NCI-H446 (cell line): ENCODE results near the gene OLFML2B.

Experiments used
- DNase-seq, 2 experiments: peaks; one replicate each; lab custom pipeline; 2025; lab: John Stamatoyannopoulos, UW

OLFML2B gene

DNA sequence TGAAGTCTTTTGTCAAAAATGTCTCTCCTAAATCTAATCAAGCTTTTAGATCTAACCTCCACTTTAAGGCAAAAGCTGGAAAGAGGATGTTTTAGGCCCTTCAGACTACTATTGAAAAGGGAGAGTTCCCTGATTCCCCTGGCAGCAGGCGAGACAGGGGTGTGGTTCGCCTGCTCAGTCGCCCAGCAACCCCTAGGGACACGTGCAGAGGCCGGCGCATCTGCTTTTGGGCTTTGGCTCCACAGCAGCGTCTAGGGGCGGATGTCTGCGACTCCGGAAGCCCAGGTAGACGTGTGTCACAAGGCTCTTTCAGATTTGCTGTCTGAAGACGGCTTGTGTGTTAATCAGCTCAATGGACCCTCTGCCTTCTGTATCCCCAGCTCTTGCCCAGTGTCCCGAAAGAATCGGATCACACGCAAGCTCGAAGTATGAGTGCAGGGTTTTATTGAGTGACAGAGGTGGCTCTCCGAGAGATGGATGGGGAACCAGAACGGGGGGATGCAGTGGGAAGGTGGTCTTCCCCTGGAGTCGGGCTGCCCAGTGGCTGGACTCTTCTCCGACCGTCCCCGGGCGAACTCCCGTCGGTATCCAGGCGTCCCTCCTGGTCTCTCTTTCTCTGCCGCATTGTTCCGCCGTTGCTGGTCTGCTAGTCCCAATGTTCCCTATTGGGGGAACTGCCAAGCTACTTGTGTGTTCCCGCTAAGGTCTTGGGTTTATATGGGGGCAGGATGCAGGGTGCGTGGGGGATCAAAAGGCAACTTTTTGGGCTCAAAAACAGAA, 45.5 kb downstream of the OLFML2B start:
- no peak for DNase-seq

DNA sequence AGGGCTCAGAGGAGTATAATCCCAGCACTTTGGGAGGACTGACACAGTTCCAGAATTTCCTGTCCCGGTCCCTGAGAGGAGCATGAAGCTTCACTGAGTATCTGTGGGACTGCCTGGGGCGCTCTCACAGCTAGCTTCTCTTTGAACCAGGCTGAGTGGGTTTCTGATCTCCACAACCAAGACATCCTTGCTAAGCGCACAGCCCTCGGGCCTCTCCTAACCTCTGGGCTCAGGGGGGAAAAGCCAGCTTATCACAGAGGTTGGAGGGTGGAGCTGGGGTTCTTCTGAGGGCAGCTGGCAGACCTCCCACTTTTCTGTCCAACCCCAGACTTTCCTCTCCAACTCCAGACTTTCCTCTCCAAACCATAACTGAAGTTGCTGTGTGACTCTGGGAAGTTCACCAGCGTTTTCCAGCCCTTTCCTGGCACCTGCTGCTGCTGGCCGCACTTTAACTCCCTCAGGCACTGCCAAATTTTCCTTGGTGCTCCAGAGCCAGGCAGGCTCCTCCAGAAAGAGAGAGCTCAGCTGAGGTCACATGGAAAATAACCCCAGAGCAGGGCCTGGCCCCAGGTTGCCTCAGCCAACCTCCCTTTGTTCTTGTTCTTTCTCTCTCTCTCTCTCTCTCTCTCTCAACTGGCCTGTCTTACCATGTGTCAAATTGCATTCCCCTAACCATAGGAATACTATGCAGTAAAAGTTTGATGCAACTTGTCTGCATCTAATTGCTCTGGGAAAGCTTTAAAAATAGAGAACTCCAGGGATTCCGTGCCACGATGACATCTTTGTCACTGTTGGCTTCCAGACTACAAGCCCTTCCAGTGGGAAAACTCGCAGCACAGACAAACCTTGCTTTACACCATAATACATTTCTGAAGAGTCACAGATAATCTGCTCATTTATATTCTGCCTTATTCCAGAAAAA, 49.5 kb downstream of the OLFML2B start:
- DNase-seq = peak in 1 of 2 experiments; percentile 40

DNA sequence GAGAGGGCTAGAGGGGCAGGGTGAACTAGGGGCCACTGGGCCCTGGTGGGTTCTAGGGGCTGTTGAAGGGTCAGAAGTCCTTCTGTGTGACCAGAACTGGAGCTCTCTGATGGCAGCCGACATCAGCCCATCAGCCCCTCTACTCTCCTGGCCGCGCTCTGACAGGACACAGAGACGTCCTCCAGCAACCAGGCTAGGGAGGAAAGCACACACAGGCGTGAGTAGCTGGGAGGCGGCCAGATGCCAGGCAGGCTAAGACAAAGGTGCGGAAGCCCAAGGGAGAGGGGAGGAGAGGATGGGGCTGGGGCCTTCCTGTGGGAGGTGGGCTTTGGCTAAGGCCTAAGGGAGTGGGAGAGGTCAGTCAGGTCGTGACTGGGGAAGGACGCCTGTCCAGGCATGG, 50.8 kb downstream of the OLFML2B start:
- no peak for DNase-seq

DNA sequence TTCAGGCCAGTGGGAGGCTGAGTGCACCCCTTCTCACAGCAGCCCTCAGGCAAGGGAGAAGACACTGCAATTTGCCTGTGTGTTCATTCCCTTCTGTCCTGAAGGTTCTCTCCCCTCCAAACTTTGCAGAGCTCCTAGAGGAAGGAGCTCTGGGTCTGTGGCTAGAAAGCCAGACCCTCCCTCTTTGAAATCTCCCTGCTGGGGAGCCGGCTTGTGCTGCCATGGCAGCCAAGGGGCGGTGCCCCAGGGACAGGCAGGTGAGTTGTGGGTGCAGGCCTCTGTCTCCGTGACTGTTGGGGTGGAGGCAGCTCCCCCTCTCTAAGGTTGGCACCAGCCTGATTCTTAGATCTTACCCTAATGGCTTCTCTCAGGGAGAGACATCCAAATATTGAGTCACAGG, 53.0 kb downstream of the OLFML2B start:
- no peak for DNase-seq

DNA sequence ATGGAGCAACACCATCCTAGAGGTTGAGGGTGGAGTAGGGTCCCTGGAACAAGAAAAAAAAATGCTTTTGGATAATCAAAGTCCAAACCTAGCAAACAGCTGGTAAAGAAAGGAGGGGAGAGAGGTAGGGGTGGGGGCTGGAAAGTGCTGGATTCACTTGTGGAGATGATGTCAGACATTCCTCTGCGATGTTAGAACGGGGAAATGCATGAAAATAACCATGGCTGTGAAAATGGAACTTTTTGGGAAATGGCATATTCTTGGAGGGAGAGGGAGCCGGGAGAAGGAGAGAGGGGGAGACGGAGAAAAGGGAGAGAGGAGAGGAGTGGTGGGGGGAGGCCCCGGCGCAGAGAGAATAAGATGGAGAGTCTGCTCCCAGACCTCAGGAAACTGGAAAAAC, 53.6 kb downstream of the OLFML2B start:
- no peak for DNase-seq

DNA sequence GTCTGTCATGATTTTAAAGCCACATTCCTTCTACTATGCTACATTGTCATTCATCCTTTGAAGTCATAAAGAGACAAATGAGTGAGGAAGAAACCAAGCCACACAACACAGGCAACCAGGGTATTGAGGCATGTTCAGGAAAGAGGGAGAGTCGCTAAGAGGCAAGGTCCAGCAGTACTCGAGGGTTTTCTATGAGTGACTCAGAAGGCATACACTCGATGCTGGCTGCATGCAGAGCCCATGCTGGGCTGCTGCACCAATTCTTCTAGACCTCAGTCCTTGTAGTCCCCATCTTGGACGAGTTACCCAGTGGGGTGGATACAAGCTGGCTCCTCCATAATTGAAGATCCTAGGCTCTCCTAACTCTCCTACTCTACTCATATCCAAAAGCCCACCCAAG, 57.6 kb downstream of the OLFML2B start:
- DNase-seq = no peak

DNA sequence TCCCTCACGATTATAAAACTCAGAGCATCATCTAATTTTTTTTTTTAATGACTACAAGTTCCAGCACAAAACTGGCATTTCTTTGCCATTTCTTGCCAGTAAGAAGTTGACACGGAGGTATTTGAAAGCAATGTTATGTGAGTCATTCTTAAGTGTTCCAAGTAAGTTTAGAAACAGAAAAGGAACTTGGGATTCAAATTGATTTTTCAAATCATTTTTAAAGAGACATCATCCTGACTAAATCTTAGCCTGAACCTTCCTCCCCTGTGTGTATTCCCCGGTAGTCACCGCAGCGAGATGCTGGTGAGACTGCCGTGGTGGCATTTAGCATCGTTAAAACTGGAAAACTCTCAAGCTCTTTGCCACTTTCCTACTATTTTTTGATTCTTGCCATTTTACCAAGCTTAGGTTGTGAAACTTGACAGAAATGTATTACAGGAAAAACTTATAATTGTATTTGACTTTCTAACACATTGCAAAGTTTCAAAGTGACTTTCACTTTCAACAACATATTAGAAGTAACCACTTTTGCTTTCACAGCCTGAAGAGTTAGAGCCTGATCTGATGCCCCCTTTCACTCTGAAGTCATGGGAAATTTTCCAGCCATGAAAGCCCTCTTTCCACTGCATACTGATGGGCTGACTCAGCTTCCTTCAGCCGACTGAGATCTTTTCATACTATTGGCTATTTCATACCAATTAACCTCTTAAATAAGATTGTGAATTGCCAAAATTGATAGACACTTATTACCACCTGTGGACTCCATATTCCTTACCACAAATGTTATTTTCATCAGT, 61.4 kb downstream of the OLFML2B start:
- no peak for DNase-seq

DNA sequence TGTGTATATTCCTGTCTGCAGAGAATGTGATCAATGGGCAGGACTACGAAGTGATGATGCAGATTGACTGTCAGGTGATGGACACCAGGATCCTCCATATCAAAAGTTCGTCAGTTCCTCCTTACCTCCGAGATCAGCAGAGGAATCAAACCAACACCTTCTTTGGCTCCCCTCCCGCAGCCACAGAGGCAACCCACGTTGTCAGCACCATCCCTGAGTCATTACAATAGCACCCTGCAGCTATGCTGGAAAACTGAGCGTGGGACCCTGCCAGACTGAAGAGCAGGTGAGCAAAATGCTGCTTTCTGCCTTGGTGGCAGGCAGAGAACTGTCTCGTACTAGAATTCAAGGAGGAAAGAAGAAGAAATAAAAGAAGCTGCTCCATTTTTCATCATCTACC, 65.2 kb downstream of the OLFML2B start:
- DNase-seq = no peak

DNA sequence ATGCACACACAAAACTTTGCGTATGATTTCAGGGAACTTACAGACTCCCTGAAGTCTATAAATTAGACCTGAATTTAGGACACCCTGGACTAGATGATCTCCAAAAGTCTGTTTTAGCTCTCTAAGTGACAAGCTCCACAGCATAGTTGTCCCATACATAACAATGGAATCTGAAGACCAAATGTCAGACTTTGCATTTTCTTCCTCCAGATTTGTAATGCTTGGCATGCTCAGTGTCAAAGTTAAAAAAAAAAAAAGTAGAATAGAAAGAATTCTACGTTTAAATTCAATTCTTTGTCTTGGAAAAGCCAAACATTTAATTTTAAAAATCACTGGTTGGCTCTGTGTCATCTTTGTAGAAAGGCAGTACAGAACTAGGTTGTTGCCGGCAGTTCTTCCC, 66.7 kb downstream of the OLFML2B start:
- DNase-seq = no peak

DNA sequence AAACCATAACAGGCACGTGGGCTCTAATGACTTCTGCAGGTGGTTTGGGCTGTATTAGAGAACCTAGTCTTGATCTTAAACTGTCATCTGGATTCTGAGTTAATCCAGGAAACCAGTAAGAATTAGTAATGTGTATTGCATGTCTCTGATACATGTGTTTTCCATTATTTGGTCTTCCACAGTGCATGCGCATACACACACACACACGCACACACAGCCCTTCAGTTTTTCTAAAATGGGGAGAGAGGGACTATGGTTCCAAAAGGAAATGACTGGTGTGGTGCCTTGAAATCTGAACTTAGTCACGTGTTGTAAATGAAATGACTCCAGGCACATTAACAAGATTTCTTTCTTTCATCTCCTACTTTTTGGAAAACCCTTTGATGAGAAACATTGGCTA, 67.6 kb downstream of the OLFML2B start:
- no peak for DNase-seq

DNA sequence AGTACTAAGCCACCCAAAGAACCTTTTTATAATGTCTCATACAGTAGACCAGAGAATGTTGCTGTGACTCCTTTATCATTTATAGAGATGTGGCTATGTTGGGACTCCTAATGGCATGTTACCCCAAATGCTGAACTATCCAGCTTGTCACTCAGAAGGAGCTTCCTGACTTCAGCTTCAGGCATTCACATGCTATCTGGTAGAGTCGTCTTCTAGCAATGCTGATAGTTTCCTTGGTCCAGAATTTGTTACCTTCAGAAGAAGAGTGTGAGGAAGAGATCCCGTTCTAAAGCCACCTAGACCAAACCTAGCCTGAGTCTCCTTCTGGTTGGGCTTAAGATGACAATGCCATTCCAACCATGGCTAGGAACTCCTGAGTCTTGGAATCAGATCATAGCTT, 68.1 kb downstream of the OLFML2B start:
- no peak for DNase-seq

DNA sequence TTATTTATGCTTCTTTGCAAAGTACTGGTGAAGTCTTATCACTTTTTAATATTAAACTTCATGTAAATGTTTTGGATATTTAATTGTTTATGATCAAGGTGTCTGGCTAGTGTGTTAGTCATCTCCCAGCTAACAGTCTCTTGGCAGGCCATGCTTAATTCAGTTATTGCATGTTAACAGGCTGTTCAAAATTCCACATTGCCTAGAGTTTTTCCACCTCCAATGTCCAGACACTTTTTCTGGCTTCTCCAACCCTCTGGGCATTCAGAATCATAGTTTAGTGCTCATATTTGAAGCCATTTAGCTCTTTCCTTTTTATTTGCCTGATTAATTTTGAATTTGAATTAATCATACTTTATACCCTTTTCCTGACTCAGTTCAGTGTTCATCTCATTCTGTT, 69.2 kb downstream of the OLFML2B start:
- DNase-seq = no peak

DNA sequence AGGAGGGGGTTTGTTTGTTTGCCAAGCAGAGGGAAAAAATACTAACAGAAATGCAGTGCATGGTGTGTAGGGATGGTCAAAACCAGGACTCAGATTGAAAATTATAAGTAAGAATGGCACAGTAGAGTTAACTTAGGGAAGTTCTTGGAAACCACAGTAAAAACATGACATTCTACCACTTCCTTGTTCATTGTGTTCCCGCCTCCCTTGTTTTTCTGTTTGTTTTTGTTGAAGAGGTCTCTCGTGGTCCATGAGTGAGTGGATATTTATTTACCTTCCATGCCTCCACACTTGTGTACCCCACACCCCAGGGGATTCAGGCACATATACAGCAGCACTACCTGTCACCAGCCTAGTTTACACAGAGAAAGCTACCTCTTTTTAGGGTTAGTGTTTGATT, 69.6 kb downstream of the OLFML2B start:
- no peak for DNase-seq

DNA sequence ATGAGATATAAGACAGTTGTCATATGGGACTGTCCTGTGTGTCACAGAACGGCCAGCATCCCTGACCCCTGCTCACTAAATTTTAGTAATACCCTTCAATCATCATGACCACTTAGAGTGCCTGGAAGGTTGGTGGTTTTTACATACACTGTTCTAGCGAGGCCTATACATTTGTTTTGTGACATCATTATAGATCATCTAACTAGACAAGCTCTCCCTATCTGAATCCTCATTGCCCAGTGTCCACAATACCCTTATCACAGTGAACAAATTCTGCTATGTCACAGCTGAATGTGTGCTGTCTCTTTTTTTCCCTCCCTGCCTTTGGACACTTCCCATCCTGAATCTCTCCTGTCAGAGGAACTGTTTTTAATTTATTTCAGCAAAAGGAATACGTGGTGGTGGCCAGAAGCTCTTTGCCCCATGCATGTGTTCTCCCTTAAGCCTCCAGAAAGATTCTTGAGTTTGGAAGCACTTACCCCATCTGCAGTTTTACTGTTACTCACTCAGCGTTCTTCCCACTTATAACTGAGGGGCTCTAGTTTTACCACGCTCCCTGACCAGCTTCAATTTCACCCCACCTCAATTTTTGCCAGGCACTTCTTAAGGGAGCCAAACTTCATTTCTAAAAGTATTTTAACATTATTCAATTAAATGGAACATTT, 70.3 kb downstream of the OLFML2B start:
- no peak for DNase-seq

DNA sequence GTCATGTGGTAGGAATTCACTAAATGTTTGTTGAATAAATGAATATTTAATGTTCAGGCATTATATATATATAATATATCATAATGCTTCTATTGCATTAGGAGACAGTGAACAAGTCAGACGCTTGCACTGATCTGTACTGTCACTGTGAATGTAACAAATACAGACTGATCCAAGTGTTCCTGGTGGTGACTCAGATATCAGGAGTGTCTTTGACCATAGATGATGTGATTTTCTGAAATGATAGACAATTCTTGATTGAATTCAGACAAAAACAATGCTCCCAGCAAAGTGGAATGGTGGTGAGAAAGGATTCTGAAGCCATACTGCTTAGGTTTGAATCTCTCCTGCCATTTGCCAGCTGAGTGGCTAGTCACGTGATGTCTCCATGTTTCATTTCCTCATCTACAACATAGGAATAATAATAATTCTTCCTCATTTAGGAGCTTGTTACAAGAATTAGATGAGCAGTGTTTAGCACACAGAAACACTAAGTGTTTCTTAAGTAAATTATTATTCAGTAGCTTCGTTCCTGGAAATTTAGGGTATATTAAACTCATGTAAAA, 71.0 kb downstream of the OLFML2B start:
- DNase-seq = no peak

DNA sequence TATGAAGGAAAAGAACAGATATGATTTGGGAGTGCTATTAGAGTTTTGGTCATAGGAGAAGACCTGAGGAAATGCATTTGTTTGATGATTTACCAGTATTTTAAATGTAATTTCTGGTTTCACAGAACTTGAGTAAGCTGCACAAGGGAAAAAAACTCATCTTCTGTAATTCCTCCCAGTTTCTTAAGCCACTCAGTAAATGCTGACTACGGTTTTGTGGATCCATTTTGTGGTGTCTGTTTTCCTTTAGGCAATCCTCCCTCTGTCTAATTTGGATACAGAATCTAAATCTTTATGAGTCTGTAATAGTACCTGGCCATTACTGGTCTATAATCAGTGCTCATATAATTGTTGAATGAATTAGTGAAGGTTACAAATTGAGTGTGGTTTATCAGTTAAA, 72.0 kb downstream of the OLFML2B start:
- no peak for DNase-seq

DNA sequence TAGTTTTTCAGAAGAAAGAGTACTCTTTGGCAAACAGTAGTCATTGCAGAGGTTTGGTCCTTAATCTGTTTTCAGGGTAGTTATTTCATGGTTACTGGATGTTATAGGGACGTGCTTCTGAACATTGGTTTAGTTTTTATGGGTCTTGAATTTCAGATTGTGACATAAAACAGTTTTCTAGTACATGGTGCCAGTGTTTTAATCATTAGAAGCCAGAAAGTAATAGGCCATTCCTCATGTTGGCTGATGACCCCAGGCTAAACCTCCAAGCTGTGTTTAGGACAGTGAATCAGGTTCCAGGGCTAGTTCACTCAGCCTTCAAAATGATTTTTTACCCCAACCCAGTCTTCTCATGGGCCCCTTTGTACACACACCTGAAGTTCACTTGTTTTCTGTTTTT, 73.3 kb downstream of the OLFML2B start:
- no peak for DNase-seq

DNA sequence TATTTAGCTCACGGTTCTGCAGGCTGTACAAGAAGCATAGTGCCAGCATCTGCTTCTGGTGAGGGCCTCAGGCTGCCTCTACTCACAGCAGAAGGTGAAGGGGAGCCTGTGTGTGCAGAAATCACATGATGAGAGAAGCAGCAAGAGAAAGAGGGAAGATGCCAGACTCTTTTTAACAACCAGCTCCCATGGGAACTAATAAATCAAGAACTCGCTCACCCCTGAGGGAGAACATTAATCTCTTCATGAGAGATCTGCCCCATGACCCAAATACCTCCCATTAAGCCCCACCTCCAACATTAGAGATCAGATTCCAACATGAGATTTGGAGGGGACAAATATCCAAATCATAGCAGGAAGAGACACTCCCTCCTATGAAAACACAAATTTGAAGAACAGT, 74.1 kb downstream of the OLFML2B start:
- DNase-seq = no peak

DNA sequence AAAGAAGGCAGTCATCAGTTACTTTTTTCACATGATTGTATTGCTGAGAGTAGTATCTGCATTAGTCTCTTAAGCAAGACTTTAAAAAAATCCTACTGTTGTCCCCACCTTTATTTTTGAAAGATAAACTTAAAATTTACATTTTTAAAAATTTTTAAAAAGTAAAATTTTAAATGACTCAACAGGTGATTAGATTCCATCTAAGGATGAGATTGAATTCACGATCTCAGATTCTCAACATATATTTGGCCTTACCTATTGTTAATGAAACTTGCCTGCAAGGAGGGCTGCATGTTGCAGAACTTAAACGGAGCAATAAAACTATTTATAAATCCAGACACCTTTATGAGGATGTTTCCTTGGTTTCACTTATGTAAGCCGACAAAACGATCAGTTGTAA, 75.2 kb downstream of the OLFML2B start:
- no peak for DNase-seq

DNA sequence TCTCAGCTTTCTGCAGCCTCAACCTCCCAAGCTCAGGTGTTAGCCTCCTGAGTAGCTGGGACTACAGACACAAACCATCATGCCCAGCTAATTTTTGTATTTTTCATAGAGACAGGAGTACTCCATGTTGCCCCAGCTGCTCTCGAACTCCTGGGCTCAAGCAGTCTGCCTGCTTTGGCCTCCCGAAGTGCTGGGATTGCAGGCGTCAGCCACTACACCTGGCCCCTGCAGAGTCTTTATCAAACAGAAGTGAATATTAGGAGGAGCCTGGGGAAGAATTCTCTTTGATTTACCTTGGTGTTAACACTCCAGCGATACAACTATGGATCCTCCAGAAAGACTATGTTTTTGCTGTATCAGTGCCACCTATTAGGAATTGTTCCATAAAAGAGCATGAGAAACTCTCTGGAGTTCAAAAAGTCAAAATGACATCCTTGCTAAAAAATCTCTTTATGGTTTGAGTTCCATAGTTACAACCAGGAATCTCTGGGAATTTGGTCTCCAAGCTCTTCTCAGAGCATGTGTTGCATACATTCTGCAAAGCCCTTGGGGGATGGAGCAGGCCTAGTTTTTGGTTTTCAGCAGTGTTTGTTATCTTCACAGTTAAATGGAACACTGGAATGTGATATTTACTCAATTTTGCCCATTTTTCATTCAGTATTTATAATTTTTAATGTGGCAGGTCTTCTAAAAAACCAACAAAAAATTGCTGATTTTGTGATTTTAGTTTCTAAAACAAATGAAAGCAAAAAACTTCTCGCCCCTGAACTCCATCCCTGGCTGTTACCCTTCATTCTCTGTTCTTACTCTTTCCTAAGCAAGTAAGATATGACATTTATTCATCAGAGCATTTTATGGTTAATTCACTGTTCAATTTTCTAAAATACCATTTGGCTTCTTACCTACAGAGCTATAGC, 77.3 kb downstream of the OLFML2B start:
- DNase-seq = no peak
